Subcutaneous abdominal adipose tissue (tissue), 5 donors: ENCODE results near the gene CEP70.
"Not testable (repeated sequence)": the region's sequence is repeated elsewhere in the genome, so short reads cannot be mapped to it uniquely, and the experiment has no call there.

Experiments
- H3K27ac ChIP-seq: one replicate; pipeline ENCODE4 v1.7.0; 2013; ENCODE audit warnings: low read depth, mild to moderate bottlenecking, inconsistent platforms, low read length, moderate library complexity
- H3K27me3 ChIP-seq, 5 donors: one replicate each; pipeline ENCODE4 v1.7.0; 2013; ENCODE audit warnings: low read length in 5 of 5, inconsistent platforms in 1 of 5; ENCODE audit not compliant: control insufficient read depth in 5 of 5, insufficient read depth in 4 of 5
- H3K36me3 ChIP-seq, 5 donors: one replicate each; pipeline ENCODE4 v1.7.0; 2013; ENCODE audit warnings: low read length in 5 of 5; ENCODE audit not compliant: control insufficient read depth in 5 of 5, insufficient read depth in 5 of 5
- H3K4me1 ChIP-seq, 5 donors: one replicate each; pipeline ENCODE4 v1.7.0; 2013; ENCODE audit warnings: low read length in 5 of 5, mild to moderate bottlenecking in 3 of 5, moderate library complexity in 1 of 5; ENCODE audit not compliant: control insufficient read depth in 5 of 5, insufficient read depth in 5 of 5
- H3K4me3 ChIP-seq, 5 donors: one replicate each; pipeline ENCODE4 v1.7.0; 2013; ENCODE audit warnings: low read length in 5 of 5, low read depth in 1 of 5
- H3K9ac ChIP-seq, 5 donors: one replicate each; pipeline ENCODE4 v1.7.0; 2013; ENCODE audit warnings: low read length in 5 of 5, mild to moderate bottlenecking in 4 of 5, moderate library complexity in 3 of 5
- H3K9me3 ChIP-seq, 5 donors: one replicate each; pipeline ENCODE4 v1.7.0; 2013; ENCODE audit warnings: low read length in 5 of 5; ENCODE audit not compliant: control insufficient read depth in 5 of 5
- donor health status: healthy.
- donor health status: healthy.
- donor health status: healthy.
- donor health status: healthy.
- donor health status: healthy.

Gene CEP70

GRCh38 chr3:138615462-138615861 is 21.4 kb upstream of the CEP70 start:
- Histone ChIP-seq H3K27me3 (no peaks in the 10 kb centered on the region), H3K4me3 (no peak overlapping the region), H3K27ac (no peak overlapping the region), H3K4me1 (peaks cover 0 to 18% (median 7%) of the 10 kb centered on the region in 5 donors), H3K36me3 (peaks cover 0 to 2% (median 0%) of the 10 kb centered on the region in 5 donors), H3K9ac (peak overlapping the region in 1 of 5 donors; percentile 32), H3K9me3 (no peaks in the 10 kb centered on the region)

GRCh38 chr3:138609898-138610266 is 15.8 kb upstream of the CEP70 start:
- Histone ChIP-seq H3K27me3 (no peaks in the 10 kb centered on the region), H3K4me3 (peak overlapping the region; percentile 77 to 89 (median 80)), H3K9me3 (no peaks in the 10 kb centered on the region), H3K9ac (peak overlapping the region in 4 of 5 donors; percentile 57 to 88 (median 83)), H3K4me1 (peaks cover 3 to 26% (median 16%) of the 10 kb centered on the region in 5 donors), H3K27ac (peak overlapping the region; percentile 85), H3K36me3 (peaks cover 0 to 2% (median 0%) of the 10 kb centered on the region in 5 donors)

- Histone ChIP-seq H3K36me3 (peaks cover 0 to 2% (median 0%) of the 10 kb centered on the region in 5 donors), H3K4me1 (peaks cover 3 to 31% (median 16%) of the 10 kb centered on the region in 5 donors), H3K9ac (peak within 1 kb of the TSS; percentile 77 to 88 (median 85)), H3K27me3 (no peaks in the 10 kb centered on the region), H3K4me3 (peak within 1 kb of the TSS; percentile 77 to 89 (median 80)), H3K27ac (peak within 1 kb of the TSS; percentile 85), H3K9me3 (no peaks in the 10 kb centered on the region)
Measured at GRCh38 chr3:138608322-138609135, 14.5 kb upstream of the CEP70 start, which contains the start of gene FAIM. Gene FAIM (plus strand): TSS chr3:138608771. CDS start chr3:138619727, 10,956 bp downstream.

GRCh38 chr3:138604106-138604595 is 10.1 kb upstream of the CEP70 start:
- H3K27ac ChIP-seq = peak overlapping the region; percentile 69
- not testable (repeated sequence) for H3K9ac ChIP-seq, H3K27me3 ChIP-seq, H3K9me3 ChIP-seq, H3K4me3 ChIP-seq, H3K36me3 ChIP-seq
- H3K4me1 ChIP-seq = peaks cover 0 to 29% (median 8%) of the 10 kb centered on the region in 5 donors

GRCh38 chr3:138601661-138602060 is 7.6 kb upstream of the CEP70 start:
- not testable (repeated sequence) for H3K9ac ChIP-seq, H3K27ac ChIP-seq, H3K4me3 ChIP-seq, H3K27me3 ChIP-seq, H3K36me3 ChIP-seq, H3K9me3 ChIP-seq
- peaks cover 0 to 18% (median 0%) of the 10 kb centered on the region in 5 donors for H3K4me1 ChIP-seq

GRCh38 chr3:138600100-138600745 is 6.2 kb upstream of the CEP70 start:
- peak overlapping the region in 2 of 5 donors; percentile 59 to 69 for H3K9ac ChIP-seq
- H3K4me1 ChIP-seq = peaks cover 0 to 15% (median 0%) of the 10 kb centered on the region in 5 donors
- no peak overlapping the region for H3K4me3 ChIP-seq
- H3K36me3 ChIP-seq = no peaks in the 10 kb centered on the region
- no peak overlapping the region for H3K27ac ChIP-seq
- H3K27me3 ChIP-seq = no peaks in the 10 kb centered on the region
- peaks cover 0 to 4% (median 0%) of the 10 kb centered on the region in 5 donors for H3K9me3 ChIP-seq

- no peaks in the 10 kb centered on the region for H3K36me3 ChIP-seq
- H3K27me3 ChIP-seq = no peaks in the 10 kb centered on the region
- H3K4me1 ChIP-seq = peaks cover 0 to 15% (median 10%) of the 10 kb centered on the region in 5 donors
- H3K9ac ChIP-seq = no peak overlapping the region
- no peak overlapping the region for H3K4me3 ChIP-seq
- no peak overlapping the region for H3K27ac ChIP-seq
- peaks cover 0 to 4% (median 0%) of the 10 kb centered on the region in 5 donors for H3K9me3 ChIP-seq
Measured at GRCh38 chr3:138598534-138598933, 4.5 kb upstream of the CEP70 start.

GRCh38 chr3:138597186-138597976 is 3.3 kb upstream of the CEP70 start:
- peaks cover 0 to 18% (median 14%) of the 10 kb centered on the region in 5 donors for H3K4me1 ChIP-seq
- H3K27me3 ChIP-seq, H3K9me3 ChIP-seq, H3K9ac ChIP-seq, H3K36me3 ChIP-seq, H3K4me3 ChIP-seq, H3K27ac ChIP-seq: not testable (repeated sequence)

- no peaks in the 10 kb centered on the region for H3K27me3 ChIP-seq
- no peak overlapping the region for H3K9ac ChIP-seq
- peaks cover 0 to 14% (median 11%) of the 10 kb centered on the region in 5 donors for H3K4me1 ChIP-seq
- peaks cover 0 to 5% (median 0%) of the 10 kb centered on the region in 5 donors for H3K36me3 ChIP-seq
- no peak overlapping the region for H3K27ac ChIP-seq
- H3K9me3 ChIP-seq = peaks cover 0 to 4% (median 0%) of the 10 kb centered on the region in 5 donors
- peak overlapping the region in 3 of 5 donors; percentile 73 to 95 (median 92) for H3K4me3 ChIP-seq
Measured at GRCh38 chr3:138594935-138595610, 1.0 kb upstream of the CEP70 start.
